TTC549 (cell line): Measurements from ENCODE around the gene C12orf54.
"Not testable (repeated sequence)": the region's sequence is repeated elsewhere in the genome, so short reads cannot be mapped to it uniquely, and the experiment has no call there.

ENCODE experiments used
- FAIRE-seq: peaks from 2 replicates; lab custom pipeline; 2012; peaks lifted over from hg19 to GRCh38; lab: Jason Lieb, UNC

C12orf54 gene

DNA sequence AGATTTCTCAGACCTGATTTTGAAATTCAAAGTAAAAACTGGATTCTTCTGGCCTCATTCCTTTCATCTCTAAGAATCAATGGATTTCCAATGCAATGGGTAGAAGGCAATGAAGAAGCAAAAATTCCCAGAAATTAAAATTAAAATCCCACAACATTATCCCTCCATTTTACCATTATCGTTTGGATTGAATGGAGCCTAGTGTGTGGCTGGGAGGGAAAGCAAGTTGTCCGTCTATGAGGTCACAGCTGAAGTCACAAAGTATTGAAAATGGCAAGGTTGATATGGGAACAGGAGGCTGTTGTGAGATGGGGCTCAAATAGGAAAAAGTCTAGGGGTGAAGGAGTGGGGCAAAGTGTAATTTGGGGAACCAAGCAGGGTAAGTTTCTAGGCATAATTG lies at the start of gene C12orf54:
Gene C12orf54, plus strand, starts transcription at position 301 of the 400 bp plus-strand sequence. CDS start 799 bp downstream, outside the sequence.
- no peak for FAIRE-seq

DNA sequence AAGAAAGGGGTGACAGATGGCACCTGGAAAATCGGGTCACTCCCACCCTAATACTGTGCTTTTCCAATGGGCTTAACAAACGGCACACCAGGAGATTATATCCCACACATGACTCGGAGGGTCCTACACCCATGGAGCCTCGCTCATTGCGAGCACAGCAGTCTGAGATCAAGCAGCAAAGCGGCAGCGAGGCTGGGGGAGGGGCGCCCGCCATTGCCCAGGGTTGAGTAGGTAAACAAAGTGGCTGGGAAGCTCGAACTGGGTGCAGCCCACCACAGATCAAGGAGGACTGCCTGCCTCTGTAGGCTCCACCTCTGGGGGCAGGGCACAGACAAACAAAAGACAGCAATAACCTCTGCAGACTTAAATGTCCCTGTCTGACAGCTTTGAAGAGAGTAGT lies 48.3 kb upstream of the C12orf54 start:
- not testable (repeated sequence) for FAIRE-seq

DNA sequence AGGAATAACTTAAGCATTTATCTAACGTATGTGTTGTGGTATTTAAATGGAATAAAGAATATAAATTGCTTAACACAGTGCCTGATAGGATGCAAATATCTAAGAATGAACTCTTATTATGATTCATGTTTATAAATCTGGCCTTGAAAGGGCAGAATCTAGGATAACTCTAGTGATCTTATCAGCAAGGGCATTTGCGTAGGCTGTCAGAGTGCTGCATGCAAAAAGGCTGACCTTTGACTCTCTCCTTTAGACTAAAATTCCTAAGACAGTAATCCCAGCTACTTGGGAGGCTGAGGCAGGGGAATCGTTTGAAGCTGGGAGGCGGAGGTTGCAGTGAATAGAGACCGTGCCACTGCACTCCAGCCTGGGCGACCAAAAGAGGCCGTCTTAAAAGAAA lies 41.2 kb upstream of the C12orf54 start:
- no peak for FAIRE-seq

DNA sequence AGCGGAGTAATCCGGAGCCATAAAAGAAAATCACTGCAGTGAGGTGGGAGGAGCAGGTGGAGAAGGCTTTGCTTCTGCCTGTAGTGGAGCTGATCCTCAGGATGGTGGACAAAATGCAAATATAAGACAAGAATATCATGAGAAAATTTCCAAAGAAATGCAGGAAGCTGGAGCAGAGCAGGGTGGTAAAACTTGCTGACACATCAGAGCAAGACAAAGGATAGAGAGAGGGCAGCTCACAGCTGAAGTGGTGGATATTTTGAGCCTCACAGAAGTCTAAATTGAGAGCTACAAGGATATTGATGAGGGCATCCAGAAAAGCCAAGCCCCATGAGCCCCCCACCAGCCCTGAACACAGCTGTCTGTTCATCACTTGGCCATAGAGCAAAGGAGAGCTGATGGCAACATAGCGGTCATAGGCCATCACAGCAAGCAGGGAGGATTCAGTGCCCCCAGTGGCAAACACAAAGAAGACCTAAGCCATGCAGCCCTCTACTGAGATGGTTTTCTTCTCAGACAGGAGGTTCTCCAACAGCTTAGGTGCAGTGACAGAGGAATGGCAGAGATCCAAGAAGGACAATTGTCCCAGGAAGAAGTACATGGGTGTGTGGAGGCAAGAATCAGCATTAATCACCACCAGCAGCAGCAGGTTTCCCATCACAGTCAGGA lies 40.0 kb upstream of the C12orf54 start:
- no peak for FAIRE-seq

DNA sequence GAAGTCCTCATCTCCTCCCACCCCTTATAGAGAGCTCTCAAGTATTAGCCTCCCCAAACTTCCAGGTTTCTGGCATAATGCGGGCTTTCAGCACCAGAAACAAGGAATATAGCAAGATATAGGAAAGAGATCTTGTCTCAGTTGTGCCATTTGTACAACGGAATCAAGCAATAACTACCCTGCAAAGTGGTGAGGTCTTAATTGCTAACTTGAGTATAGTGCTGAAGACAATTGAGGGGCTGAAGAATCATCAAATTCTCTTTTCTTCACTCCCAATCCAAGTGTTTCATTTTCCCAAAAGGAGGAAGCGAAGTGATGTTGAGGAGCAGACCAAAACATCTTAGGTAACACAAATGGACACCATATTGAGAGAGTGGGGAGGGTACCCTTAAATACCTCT lies 36.8 kb upstream of the C12orf54 start:
- no peak for FAIRE-seq

DNA sequence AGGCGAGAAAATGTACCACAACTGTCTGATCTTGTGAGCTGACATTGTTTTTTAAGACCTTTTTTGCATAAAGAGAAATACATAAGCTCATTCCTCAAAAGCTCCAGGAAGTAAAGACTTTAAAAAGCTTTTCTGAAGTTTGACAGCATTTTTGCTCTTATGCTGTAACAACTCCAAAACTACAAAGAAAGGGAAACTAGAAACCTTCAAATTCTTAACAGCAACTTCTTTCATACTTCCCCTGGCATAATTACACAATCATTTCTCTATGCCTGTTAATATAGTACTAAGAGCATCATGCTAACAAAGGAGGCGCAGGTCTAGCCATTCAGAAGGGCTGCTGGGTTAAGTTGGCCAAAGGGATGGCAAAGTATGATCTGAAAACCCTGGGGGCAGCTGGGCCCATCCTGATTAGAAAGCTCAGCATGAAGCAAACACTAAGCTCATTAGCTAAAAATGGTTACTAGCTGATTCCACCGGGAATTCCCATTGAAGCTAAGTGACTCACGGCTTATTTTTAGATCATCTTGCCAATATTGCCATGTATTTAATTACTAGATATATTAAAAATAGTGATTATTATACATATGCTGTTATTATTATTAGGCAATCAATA lies 36.0 kb upstream of the C12orf54 start:
- FAIRE-seq: no peak

DNA sequence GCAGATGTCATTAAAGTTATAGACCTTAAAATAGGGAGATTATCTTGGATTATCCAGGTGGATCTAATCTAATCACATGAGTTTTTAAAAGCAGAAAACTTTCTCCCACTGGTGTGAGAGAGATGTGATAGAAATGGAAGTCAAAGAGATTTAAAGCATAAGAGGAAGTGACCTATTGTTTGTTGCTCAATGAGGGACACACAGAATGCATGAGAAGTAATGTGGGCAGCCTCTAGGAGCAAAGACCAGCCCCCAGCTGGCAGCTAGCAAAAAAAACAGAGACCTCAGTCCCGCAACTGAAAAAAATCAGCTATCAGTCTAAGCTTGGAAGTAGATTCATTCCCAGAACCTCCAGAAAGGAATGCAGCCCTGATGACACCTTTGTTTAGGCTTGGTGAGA lies 34.5 kb upstream of the C12orf54 start:
- FAIRE-seq: no peak

DNA sequence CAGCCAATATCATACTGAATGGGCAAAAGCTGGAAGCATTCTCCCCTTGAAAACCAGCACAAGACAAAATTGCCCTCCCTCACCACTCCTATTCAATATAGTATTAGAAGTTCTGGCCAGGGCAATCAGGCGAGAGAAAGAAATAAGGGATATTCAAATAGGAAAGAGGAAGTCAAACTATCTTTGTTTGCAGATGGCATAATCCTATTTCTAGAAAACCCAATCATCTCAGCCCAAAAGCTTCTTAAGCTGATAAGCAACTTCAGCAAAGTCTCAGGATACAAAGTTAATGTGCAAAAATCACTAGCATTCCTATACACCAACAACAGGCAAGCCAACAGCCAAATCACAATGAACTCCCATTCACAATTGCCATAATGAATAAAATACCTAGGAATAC lies 30.9 kb upstream of the C12orf54 start:
- no peak for FAIRE-seq

DNA sequence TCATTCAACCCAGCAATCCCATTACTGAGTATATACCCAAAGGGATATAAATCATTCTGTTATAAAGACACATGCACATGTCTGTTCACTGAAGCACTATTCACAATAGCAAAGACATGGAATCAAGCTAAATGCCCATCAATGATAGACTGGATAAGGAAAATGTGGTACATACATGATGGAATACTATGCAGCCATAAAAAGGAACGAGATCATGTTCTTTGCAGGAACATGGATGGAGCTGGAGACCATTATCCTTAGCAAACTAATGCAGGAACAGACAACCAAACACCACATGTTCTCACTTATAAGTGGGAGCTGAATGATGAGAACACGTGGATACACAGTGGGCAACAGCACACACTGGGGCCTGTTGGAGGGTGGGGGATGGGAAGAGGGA lies 29.3 kb upstream of the C12orf54 start:
- not testable (repeated sequence) for FAIRE-seq

DNA sequence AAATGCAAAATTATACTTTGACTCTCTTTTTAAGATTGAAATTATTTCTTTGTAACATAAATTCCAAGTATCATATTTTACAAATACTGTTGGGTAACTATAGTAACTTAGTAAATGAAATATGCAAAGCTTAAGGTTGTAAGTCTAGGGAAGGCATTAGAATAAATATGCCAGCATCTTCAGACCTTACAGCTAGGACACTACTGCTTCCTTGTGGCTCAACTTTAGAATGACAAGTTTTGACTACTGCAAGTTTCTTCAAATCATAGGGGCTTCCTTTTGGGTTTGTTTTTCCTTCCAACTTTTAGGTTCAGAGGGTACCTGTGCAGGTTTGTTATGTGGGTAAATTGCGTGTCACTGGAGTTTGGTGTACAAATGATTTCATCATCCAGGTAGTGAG lies 27.6 kb upstream of the C12orf54 start:
- FAIRE-seq: peak; percentile 52

DNA sequence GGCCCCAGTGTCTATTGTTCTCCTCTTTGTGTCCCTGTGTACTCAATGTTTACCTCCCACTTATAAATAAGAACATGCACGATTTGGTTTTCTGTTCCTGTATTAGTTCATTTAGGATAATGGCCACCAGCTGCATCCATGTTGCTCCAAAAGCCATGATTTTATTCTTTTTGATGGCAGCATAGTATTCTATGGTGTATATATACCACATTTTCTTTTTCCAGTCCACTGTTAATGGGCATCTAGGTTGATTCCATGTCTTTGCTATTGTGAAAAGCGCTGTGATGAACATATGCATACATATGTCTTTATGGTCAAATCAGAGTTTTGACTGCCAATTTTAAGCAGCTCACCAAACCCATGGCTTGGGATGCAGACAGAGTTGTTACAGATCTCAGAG lies 27.2 kb upstream of the C12orf54 start:
- FAIRE-seq: no peak

DNA sequence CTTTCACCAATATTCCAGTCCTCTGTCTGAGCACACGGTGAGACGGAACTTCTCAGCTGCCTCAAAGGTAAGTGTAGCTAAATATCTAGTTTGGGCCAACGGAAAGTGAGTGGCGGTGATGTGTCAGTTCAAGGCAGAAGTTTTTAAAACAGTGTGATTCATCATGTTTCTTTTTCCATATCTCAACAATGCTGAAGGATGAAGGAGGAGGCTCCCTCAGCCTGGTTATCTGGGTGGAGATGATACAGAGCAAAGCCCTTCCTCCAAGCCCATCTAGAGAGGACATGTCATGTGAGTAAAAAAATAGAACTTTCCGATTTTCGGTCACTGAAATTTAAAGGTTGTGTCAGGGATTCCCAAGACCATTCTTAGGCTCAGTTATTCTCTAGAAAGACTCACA lies 23.0 kb upstream of the C12orf54 start:
- no peak for FAIRE-seq

DNA sequence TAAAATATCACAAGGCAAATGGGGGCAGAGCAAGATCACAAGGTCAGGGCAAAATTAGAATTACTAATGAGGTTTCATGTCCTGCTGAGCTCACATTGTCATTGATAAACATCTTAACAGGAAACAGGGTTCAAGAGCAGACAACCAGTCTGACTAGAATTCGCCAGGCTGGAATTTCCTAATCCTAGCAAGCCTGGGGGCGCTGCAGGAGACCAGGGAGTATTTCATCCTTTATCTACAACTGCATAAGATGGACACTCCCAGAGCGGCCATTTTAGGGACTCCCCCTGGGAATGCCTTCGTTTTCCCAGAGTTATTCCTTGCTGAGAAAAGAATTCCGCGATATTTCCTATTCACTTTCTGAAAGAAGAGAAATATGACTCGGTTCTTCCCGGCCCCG lies 13.3 kb upstream of the C12orf54 start:
- not testable (repeated sequence) for FAIRE-seq

DNA sequence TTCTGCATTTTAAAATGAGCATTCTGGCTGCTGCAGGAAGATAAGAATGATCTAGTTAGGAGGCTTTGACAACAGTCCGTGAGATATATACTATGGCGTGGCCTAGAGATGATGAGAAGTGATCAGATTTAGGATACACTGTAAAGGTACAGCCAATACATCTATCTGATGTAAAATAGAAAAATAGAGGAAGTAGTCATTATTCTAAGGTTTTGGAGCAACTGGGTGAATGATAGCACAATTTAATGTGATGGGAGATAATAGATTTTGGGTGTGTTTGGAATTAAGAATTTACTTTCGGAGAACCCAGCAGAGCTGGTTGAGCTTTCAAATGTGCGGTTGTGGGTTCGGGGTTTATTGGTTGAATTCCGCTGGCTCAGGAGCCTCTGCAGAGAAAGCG lies 10.0 kb upstream of the C12orf54 start, which contains the start of gene ANP32D:
Gene ANP32D, plus strand, starts transcription at position 301 of the 400 bp plus-strand sequence. CDS start 106 bp downstream, outside the sequence.
- FAIRE-seq: no peak

DNA sequence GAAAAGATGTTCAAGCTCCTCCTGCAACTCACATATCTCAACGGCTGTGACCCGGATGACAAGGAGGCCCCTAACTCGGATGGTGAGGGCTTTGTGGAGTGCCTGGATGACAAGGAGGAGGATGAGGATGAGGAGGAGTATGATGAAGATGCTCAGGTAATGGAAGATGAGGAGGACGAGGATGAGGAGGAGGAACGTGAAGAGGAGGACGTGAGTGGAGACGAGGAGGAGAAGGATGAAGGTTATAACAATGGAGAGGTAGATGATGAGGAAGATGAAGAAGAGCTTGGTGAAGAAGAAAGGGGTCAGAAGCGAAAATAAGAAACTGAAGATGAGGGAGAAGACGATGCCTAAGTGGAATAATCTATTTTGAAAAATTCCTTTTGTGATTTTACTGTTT lies 9.2 kb upstream of the C12orf54 start:
- FAIRE-seq: no peak

DNA sequence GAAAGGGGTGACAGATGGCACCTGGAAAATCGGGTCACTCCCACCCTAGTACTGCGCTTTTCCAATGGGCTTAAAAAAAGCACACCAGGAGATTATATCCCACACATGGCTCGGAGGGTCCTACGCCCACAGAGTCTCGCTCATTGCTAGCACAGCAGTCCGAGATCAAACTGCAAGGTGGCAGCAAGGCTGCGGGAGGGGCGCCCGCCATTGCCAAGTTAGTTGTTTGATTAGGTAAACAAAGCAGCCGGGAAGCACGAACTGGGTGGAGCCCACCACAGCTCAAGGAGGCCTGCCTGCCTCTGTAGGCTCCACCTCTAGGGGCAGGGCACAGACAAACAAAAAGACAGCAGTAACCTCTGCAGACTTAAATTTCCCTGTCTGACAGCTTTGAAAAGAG lies 7.8 kb upstream of the C12orf54 start:
- not testable (repeated sequence) for FAIRE-seq

DNA sequence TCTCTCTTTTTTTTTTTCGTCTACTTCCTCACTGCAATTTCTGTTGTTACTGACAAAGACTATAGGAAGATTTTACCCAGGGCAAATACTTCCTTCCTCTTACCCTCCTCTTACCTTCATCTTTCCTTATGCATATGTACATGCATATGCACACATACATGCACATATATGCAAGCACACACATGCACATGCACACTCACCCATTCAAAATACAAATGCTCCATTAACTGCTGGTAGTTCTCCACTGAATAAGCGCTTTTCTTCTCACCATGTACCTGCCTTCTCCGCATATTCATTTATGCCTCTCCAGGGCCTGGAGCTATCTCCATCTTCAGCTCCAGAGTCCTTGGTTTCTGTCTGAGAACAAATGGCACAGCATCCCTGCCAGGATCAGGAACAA lies 632 bp downstream of the C12orf54 start:
- FAIRE-seq: no peak

DNA sequence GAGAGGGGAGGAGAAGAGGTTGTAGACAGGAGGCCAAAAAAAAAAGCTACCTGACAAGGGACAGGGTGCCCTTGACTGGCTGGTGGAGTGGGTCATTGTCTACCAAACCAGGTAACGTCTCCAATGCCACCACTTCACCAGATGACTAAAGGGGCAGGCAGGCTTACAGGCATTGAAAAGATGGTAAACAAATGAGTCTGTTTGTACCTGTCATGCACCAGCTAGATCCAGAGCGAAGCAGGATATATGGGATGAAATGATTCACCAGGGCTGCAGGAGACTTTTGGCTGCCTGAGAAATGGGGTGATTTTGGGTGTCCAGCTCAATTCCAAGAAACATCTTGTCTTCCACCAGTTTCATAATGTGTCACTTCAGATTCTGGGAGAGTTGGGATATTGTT lies 4.0 kb downstream of the C12orf54 start:
- FAIRE-seq: no peak

DNA sequence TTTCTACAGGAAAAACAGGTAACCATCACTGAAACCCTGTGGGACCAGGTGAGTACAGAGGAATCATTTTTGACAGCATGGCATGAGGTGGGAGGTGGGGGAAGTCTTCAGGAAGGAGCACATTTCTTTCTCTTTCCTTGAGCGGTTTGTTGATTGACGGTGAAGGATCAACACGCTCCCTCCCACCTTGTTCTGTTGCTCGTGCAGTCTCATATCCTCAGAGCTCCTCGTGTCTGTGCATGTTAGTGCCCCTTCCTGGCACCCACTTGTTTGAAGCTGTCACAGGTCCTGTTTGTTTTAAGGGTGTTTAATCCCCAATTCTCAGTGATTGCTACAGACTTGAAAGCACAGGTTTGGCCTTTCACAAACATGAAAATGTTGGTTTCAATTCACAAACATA lies 4.4 kb downstream of the C12orf54 start:
- FAIRE-seq: no peak

DNA sequence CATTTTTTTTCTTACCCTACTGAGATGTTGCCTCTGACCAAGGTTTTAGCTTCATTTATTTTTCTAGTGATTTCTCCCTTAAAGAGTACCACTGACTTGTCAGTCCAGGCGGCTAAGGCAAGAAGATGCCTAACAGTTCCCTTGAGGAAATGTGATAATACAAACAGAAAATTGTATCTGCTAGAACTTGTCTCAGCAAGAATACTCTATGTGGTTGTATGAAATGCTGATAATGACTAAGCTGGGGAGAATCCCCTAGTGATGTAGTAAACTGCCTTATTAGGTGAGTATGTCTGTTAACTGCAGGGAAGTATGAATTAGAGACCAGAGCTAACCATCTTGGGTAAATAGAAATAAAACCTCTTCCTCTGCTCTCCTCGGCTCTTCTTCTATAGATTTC lies 6.7 kb downstream of the C12orf54 start:
- no peak for FAIRE-seq

DNA sequence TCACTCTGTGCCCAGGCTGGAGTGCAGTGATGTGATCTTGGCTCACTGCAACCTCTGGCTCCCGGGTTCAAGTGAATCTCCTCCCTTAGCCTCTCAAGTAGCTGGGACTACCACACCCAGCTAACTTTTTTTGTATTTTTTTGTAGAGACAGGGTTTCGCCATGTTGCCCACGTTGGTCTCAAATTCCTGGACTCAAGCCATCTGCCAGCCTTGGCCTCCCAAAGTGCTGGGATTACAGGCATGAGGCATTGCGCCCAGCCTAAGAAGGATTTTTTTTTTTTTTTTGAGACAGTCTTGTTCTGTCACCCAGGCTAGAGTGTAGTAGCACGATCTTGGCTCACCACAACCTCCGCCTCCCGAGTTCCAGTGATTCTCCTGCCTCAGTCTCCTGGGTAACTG lies 7.2 kb downstream of the C12orf54 start:
- FAIRE-seq: not testable (repeated sequence)

DNA sequence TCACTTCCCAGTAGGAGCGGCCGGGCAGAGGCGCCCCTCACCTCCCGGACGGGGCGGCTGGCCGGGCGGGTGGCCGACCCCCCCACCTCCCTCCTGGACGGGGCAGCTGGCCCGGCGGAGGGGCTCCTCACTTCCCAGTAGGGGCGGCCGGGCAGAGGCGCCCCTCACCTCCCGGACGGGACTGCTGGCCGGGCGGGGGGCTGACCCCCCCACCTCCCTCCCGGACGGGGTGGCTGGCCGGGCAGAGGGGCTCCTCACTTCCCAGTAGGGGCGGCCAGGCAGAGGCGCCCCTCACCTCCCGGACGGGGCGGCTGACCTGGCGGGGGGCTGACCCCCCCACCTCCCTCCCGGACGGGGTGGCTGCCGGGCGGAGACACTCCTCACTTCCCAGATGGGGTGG lies 18.0 kb downstream of the C12orf54 start:
- not testable (repeated sequence) for FAIRE-seq

DNA sequence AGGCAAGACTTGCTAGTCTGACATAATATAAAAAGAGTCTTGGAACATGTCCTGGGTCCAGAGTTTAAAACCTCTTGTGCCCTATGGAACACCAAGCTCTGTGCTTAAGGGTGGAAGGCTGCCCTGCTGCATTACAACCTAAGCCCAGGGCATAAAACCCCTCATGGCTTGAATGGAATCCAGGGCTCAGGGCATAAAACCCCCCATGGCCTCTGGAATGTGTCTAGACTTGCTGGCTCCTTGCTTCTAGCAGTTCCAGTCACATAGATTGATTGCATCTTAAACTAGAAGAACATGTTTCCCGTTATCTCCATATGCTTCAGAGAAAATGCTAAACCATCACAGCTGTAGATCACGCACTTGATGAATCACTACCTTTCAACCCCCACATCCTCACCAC lies 24.5 kb downstream of the C12orf54 start:
- FAIRE-seq: not testable (repeated sequence)

DNA sequence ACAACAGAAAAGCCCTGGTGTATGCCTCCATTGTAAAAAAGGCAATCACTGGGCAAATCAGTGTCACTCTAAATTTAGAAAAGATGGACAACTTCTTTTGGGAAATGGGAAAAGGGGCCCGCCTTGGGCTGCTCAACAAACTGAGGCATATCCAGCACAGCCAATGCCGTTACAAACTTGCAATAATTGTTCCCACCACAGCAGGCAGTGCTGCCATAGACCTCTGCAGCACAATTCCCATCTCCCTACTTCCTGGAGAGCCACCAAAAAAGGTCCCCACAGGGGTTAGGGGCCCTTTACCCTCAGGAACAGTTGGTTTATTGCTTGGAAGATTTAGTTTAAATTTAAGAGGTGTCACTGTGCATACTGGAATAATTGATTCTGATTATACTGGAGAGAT lies 26.7 kb downstream of the C12orf54 start:
- no peak for FAIRE-seq
